Measurements from ENCODE around the gene PIGN. TPM values are rescaled to one million over a fixed set of nuclear protein-coding genes. Genes with fewer than 3 reads are reported as not detected.

The PIGN gene
- total RNA-seq, 2 experiments from 2014 or later = 9.6 to 11.7 TPM

- Mint-ChIP-seq H3K9me3 (no peaks in the 10 kb centered on the region), H3K27me3 (no peaks in the 10 kb centered on the region), H3K4me1 (ENCODE audit: low read depth) (no peaks in the 10 kb centered on the region), H3K4me3 (no peak overlapping the region), H3K27ac (no peak overlapping the region), H3K36me3 (ENCODE audit: low read depth) (peaks cover 41% of the 10 kb centered on the region)
- intact Hi-C loops (cut with DNase I, micrococcal nuclease) = no loop called here
- no peaks in the 10 kb centered on the region for H3K27me3 ChIP-seq (ENCODE audit: control insufficient read depth in 1 of 2, insufficient read depth in 2 of 2, low read length in 2 of 2)
- H3K36me3 ChIP-seq (ENCODE audit: insufficient read depth, low read length) = peaks cover 3% of the 10 kb centered on the region
- H3K4me1 ChIP-seq (ENCODE audit: insufficient read depth, low read length) = no peaks in the 10 kb centered on the region
- POLR2A ChIA-PET = no interaction called here
- TF ChIP-seq CTCF (IDR thresholded peaks at IDR 0.05) = no peak
- H3K27ac ChIP-seq (ENCODE audit: low read depth in 1 of 2, low read length in 2 of 2) = no peak overlapping the region
- ATAC-seq (ENCODE audit: poor library complexity) = no peak
- no peak overlapping the region for H3K4me3 ChIP-seq (ENCODE audit: low read length)
- CTCF ChIA-PET = no interaction called here
- no peak for DNase-seq
- H3K9me3 ChIP-seq (ENCODE audit: control insufficient read depth in 1 of 2, insufficient read depth in 1 of 2, low read length in 2 of 2) = peaks cover 0 to 5% of the 10 kb centered on the region in 2 experiments
Measured at GRCh38 chr18:62048279-62048678, 138.6 kb downstream of the PIGN start.

GRCh38 chr18:62045316-62045715 is 141.5 kb downstream of the PIGN start:
- Histone ChIP-seq H3K9me3 (ENCODE audit: control insufficient read depth in 1 of 2, insufficient read depth in 1 of 2, low read length in 2 of 2) (peaks cover 0 to 5% of the 10 kb centered on the region in 2 experiments), H3K4me1 (ENCODE audit: insufficient read depth, low read length) (no peaks in the 10 kb centered on the region), H3K27ac (ENCODE audit: low read depth in 1 of 2, low read length in 2 of 2) (no peak overlapping the region), H3K4me3 (ENCODE audit: low read length) (no peak overlapping the region), H3K27me3 (ENCODE audit: control insufficient read depth in 1 of 2, insufficient read depth in 2 of 2, low read length in 2 of 2) (no peaks in the 10 kb centered on the region), H3K36me3 (ENCODE audit: insufficient read depth, low read length) (no peaks in the 10 kb centered on the region)
- intact Hi-C loops (cut with DNase I, micrococcal nuclease) = no loop called here
- H3K27me3 Mint-ChIP-seq = no peaks in the 10 kb centered on the region
- H3K27ac Mint-ChIP-seq = no peak overlapping the region
- H3K4me1 Mint-ChIP-seq (ENCODE audit: low read depth) = no peaks in the 10 kb centered on the region
- TF ChIP-seq CTCF (IDR thresholded peaks at IDR 0.05) = no peak
- ATAC-seq (ENCODE audit: poor library complexity) (no peak), DNase-seq (no peak)
- no peak overlapping the region for H3K4me3 Mint-ChIP-seq
- CTCF ChIA-PET = no interaction called here
- H3K36me3 Mint-ChIP-seq (ENCODE audit: low read depth) = peaks cover 44% of the 10 kb centered on the region
- POLR2A ChIA-PET = interaction anchor here (1.5 kb wide), 1 partner anchor 11 kb away, joined by 3 read pairs; no protein-coding TSS in a partner anchor
- H3K9me3 Mint-ChIP-seq = no peaks in the 10 kb centered on the region

GRCh38 chr18:62044490-62045000 is 142.3 kb downstream of the PIGN start:
- Mint-ChIP-seq H3K4me3 (no peak overlapping the region), H3K9me3 (no peaks in the 10 kb centered on the region), H3K4me1 (ENCODE audit: low read depth) (no peaks in the 10 kb centered on the region), H3K27me3 (no peaks in the 10 kb centered on the region), H3K36me3 (ENCODE audit: low read depth) (peaks cover 44% of the 10 kb centered on the region), H3K27ac (no peak overlapping the region)
- Histone ChIP-seq H3K36me3 (ENCODE audit: insufficient read depth, low read length) (no peaks in the 10 kb centered on the region), H3K9me3 (ENCODE audit: control insufficient read depth in 1 of 2, insufficient read depth in 1 of 2, low read length in 2 of 2) (peaks cover 0 to 5% of the 10 kb centered on the region in 2 experiments), H3K4me3 (ENCODE audit: low read length) (no peak overlapping the region), H3K4me1 (ENCODE audit: insufficient read depth, low read length) (no peaks in the 10 kb centered on the region), H3K27me3 (ENCODE audit: control insufficient read depth in 1 of 2, insufficient read depth in 2 of 2, low read length in 2 of 2) (no peaks in the 10 kb centered on the region), H3K27ac (ENCODE audit: low read depth in 1 of 2, low read length in 2 of 2) (no peak overlapping the region)
- ChIA-PET POLR2A (no interaction called here), CTCF (no interaction called here)
- no peak for ATAC-seq (ENCODE audit: poor library complexity)
- no peak for DNase-seq
- no peak for TF ChIP-seq CTCF (IDR thresholded peaks at IDR 0.05)
- intact Hi-C loops (cut with DNase I, micrococcal nuclease) = no loop called here
